ENCODE results near the gene SYNE1.

DNA sequence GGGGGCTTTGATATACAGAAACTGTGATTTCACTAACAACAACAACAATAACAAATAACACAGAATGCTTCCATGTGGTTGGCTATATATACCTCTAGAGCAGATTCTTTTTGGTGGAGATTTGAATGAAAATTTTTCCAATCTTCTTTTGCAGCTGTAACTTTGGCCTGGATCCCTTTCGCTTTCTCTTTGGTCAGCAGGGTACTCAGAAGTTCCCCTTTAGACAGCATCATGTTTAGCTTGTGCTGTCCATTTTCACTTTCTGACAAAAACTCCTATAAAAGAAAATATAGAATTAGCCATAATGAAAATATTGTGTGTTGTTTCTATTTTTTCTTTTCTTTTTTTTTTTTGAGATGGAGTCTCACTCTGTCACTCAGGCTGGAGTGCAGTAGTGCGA lies 264.2 kb downstream of the SYNE1 start:
- TF ChIP-seq SP1 (IDR thresholded peaks at IDR 0.05) (no peak), EGR1 (IDR thresholded peaks at IDR 0.05; ENCODE audit: low read depth in 2 of 2) (no peak), YY1 (IDR thresholded peaks at IDR 0.05) (no peak), RAD21 (IDR thresholded peaks at IDR 0.05) (no peak)
- TF ChIP-seq, protein P1, sequence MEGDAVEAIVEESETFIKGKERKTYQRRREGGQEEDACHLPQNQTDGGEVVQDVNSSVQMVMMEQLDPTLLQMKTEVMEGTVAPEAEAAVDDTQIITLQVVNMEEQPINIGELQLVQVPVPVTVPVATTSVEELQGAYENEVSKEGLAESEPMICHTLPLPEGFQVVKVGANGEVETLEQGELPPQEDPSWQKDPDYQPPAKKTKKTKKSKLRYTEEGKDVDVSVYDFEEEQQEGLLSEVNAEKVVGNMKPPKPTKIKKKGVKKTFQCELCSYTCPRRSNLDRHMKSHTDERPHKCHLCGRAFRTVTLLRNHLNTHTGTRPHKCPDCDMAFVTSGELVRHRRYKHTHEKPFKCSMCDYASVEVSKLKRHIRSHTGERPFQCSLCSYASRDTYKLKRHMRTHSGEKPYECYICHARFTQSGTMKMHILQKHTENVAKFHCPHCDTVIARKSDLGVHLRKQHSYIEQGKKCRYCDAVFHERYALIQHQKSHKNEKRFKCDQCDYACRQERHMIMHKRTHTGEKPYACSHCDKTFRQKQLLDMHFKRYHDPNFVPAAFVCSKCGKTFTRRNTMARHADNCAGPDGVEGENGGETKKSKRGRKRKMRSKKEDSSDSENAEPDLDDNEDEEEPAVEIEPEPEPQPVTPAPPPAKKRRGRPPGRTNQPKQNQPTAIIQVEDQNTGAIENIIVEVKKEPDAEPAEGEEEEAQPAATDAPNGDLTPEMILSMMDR (IDR thresholded peaks at IDR 0.05; ENCODE audit: low read depth, low read length, missing input control), result no peak
- TF ChIP-seq, protein P2, sequence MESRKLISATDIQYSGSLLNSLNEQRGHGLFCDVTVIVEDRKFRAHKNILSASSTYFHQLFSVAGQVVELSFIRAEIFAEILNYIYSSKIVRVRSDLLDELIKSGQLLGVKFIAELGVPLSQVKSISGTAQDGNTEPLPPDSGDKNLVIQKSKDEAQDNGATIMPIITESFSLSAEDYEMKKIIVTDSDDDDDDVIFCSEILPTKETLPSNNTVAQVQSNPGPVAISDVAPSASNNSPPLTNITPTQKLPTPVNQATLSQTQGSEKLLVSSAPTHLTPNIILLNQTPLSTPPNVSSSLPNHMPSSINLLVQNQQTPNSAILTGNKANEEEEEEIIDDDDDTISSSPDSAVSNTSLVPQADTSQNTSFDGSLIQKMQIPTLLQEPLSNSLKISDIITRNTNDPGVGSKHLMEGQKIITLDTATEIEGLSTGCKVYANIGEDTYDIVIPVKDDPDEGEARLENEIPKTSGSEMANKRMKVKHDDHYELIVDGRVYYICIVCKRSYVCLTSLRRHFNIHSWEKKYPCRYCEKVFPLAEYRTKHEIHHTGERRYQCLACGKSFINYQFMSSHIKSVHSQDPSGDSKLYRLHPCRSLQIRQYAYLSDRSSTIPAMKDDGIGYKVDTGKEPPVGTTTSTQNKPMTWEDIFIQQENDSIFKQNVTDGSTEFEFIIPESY (IDR thresholded peaks at IDR 0.05), result no peak
- TF ChIP-seq, protein P3, sequence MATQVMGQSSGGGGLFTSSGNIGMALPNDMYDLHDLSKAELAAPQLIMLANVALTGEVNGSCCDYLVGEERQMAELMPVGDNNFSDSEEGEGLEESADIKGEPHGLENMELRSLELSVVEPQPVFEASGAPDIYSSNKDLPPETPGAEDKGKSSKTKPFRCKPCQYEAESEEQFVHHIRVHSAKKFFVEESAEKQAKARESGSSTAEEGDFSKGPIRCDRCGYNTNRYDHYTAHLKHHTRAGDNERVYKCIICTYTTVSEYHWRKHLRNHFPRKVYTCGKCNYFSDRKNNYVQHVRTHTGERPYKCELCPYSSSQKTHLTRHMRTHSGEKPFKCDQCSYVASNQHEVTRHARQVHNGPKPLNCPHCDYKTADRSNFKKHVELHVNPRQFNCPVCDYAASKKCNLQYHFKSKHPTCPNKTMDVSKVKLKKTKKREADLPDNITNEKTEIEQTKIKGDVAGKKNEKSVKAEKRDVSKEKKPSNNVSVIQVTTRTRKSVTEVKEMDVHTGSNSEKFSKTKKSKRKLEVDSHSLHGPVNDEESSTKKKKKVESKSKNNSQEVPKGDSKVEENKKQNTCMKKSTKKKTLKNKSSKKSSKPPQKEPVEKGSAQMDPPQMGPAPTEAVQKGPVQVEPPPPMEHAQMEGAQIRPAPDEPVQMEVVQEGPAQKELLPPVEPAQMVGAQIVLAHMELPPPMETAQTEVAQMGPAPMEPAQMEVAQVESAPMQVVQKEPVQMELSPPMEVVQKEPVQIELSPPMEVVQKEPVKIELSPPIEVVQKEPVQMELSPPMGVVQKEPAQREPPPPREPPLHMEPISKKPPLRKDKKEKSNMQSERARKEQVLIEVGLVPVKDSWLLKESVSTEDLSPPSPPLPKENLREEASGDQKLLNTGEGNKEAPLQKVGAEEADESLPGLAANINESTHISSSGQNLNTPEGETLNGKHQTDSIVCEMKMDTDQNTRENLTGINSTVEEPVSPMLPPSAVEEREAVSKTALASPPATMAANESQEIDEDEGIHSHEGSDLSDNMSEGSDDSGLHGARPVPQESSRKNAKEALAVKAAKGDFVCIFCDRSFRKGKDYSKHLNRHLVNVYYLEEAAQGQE (IDR thresholded peaks at IDR 0.05), result no peak
- TF ChIP-seq, protein P4, sequence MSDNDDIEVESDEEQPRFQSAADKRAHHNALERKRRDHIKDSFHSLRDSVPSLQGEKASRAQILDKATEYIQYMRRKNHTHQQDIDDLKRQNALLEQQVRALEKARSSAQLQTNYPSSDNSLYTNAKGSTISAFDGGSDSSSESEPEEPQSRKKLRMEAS (IDR thresholded peaks at IDR 0.05), result no peak
